Measurements from ENCODE around the gene ARPP19. TPM values are rescaled to one million over a fixed set of nuclear protein-coding genes. Genes with fewer than 3 reads are reported as not detected.
A peak's percentile ranks its signal among the peaks of the same experiment; 100 is the strongest.

The ARPP19 gene, protein sequence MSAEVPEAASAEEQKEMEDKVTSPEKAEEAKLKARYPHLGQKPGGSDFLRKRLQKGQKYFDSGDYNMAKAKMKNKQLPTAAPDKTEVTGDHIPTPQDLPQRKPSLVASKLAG
- total RNA-seq: 100 to 1,000 TPM; 129 TPM

DNA sequence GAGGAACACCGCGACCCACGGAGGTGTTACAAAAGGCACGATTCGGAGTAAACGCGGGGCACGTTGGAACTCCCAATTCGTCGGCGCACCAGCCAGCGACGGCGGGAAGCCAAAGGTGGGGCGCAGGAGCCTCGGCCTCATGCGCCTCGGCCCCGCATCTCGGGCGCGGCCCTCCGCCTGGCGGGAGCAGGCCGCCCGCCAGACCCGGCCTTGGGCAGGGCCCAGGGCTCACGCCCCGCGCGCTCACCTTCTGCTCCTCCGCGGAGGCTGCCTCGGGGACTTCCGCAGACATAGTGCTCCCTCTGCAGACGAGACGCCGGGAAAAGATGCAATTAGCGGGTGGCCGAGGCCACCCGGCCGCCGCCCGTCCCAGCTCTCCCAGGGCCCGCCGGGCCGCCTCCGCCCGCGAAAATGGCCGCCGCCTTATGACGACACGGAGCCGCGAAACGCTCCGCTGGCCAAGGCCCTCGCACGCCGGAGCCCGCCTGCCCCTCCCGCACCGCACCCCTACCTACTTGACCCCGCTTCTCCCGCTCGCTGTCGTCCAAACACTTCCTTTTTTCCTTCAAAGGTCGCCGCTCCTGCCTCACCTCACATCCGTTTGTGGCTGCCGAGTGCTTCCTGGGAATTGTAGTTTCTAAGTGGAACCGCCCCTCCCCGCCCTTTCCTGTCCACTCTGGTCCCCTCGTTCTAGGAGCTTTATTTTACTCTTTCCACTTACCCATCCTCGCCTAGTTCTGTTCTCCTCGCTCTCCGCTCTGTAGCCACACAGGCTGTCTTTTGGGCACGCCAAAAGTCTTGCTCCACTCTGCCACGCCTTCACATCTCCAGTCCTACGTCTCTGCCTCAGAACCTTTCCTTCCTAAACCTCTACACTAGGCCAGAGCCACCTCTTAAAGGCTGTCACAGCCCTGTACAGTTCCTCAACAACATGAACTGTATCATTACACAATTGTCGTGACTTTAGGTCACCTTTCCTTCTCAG is at the start of gene ARPP19:
TSS of gene ARPP19 (minus strand) at position 430 of the 985 bp plus-strand sequence. CDS start at position 292, 138 bp downstream.
- Mint-ChIP-seq H3K27me3 (no peaks in the 10 kb centered on the region), H3K4me3 (peak within 1 kb of the TSS; percentile 95), H3K36me3 (ENCODE audit: low read depth) (peaks cover 25% of the 10 kb centered on the region), H3K4me1 (ENCODE audit: low read depth) (peaks cover 29% of the 10 kb centered on the region), H3K27ac (peak within 1 kb of the TSS; percentile 98), H3K9me3 (peaks cover 2% of the 10 kb centered on the region)
- peak; percentile 90 for DNase-seq
- intact Hi-C loops (cut with micrococcal nuclease): loop anchor here (10.0 kb wide), 1 partner anchor 116 kb away; no protein-coding TSS in a partner anchor
- ATAC-seq: peak; percentile 82
- POLR2A ChIA-PET: interaction anchor here (0.6 to 1.6 kb wide), 6 partner anchors 9 to 317 kb away, joined by 3 to 5 read pairs (median 3); no protein-coding TSS in a partner anchor
- TF ChIP-seq, protein P1, sequence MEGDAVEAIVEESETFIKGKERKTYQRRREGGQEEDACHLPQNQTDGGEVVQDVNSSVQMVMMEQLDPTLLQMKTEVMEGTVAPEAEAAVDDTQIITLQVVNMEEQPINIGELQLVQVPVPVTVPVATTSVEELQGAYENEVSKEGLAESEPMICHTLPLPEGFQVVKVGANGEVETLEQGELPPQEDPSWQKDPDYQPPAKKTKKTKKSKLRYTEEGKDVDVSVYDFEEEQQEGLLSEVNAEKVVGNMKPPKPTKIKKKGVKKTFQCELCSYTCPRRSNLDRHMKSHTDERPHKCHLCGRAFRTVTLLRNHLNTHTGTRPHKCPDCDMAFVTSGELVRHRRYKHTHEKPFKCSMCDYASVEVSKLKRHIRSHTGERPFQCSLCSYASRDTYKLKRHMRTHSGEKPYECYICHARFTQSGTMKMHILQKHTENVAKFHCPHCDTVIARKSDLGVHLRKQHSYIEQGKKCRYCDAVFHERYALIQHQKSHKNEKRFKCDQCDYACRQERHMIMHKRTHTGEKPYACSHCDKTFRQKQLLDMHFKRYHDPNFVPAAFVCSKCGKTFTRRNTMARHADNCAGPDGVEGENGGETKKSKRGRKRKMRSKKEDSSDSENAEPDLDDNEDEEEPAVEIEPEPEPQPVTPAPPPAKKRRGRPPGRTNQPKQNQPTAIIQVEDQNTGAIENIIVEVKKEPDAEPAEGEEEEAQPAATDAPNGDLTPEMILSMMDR (IDR thresholded peaks at IDR 0.05): no peak
- CTCF ChIA-PET: interaction anchor here (1.0 to 1.2 kb wide), 2 partner anchors 41 to 105 kb away, joined by 3 read pairs; partner anchors contain the start of gene MYO5A

DNA sequence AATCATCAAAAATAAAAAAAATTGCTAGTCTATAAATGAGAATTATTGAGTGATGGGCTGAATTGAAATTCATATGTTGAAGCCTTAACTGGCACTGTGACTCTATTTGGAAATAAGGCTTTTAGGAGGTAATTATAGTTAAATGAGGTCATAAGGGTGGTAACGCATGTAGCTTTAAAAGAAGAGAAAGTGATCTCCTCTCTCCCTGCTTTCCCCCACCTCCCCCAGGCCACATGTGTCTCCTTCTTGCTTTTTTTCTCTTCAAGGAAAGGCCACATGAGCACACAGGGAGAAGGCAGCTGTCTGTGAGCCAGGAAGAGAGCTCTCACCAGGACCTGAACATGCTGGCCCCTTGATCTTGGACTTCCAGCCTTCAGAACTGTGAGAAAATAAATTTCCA is 48.2 kb upstream of the ARPP19 start:
- no peak for DNase-seq
- H3K4me1 Mint-ChIP-seq (ENCODE audit: low read depth): peaks cover 4% of the 10 kb centered on the region
- no peak overlapping the region for H3K4me3 Mint-ChIP-seq
- H3K9me3 Mint-ChIP-seq: no peaks in the 10 kb centered on the region
- intact Hi-C loops (cut with micrococcal nuclease): no loop called here
- H3K36me3 Mint-ChIP-seq (ENCODE audit: low read depth): no peaks in the 10 kb centered on the region
- TF ChIP-seq, protein P1 (IDR thresholded peaks at IDR 0.05): no peak
- no peaks in the 10 kb centered on the region for H3K27me3 Mint-ChIP-seq
- no peak overlapping the region for H3K27ac Mint-ChIP-seq
- no peak for ATAC-seq
- ChIA-PET POLR2A (interaction anchor here (0.7 to 0.8 kb wide), 2 partner anchors 9 to 18 kb away, joined by 3 to 4 read pairs; no protein-coding TSS in a partner anchor), CTCF (interaction anchor here (1.1 kb wide), 1 partner anchor 14 kb away, joined by 5 read pairs; no protein-coding TSS in a partner anchor)

DNA sequence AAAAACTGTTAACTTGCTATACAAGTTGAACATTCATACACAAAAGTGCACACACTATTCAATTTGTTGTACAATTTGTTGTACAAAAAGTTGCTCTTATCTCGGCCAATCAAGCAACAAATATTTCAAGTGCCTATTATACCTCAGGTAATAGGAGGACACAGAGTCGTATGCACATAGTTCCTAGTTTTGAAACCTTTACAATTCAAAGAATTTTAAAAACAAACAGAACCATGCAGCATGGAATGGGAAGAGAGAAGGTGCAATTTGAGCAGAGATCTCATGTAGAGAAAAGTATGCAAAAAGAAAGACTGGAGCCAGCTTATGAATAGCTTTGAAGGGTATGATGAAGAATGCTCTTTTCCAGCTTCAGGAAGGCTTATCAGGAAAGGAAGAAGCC is 46.5 kb upstream of the ARPP19 start:
- H3K9me3 Mint-ChIP-seq: no peaks in the 10 kb centered on the region
- ChIA-PET CTCF (interaction anchor here (0.6 kb wide), 1 partner anchor 276 kb away, joined by 3 read pairs; no protein-coding TSS in a partner anchor), POLR2A (no interaction called here)
- ATAC-seq (no peak), DNase-seq (no peak)
- H3K27me3 Mint-ChIP-seq: no peaks in the 10 kb centered on the region
- H3K27ac Mint-ChIP-seq: no peak overlapping the region
- TF ChIP-seq, protein P1 (IDR thresholded peaks at IDR 0.05): no peak
- intact Hi-C loops (cut with micrococcal nuclease): no loop called here
- no peaks in the 10 kb centered on the region for H3K36me3 Mint-ChIP-seq (ENCODE audit: low read depth)
- H3K4me3 Mint-ChIP-seq: no peak overlapping the region
- H3K4me1 Mint-ChIP-seq (ENCODE audit: low read depth): peaks cover under 1% of the 10 kb centered on the region

DNA sequence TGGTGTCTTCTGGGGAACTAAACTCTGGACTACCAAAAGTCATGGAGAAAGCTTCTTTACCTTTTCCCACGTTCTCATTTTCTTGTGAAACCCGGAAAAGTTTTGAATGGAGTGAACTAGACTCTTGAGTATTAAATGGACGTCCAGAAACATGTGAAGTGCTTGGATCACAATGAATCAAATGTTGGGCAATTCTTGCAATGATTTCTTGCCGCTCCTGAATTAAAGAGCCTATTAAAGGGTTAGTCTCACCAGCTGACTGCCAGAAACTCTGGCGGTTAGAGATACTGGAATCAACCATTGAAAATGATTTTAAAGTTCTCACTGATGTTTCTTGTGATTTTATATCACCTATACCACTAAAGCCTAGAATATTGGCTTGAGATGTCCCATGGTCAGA is 40.8 kb upstream of the ARPP19 start:
- CTCF ChIA-PET: no interaction called here
- peaks cover 4% of the 10 kb centered on the region for H3K36me3 Mint-ChIP-seq (ENCODE audit: low read depth)
- H3K4me3 Mint-ChIP-seq: no peak overlapping the region
- H3K27me3 Mint-ChIP-seq: no peaks in the 10 kb centered on the region
- TF ChIP-seq, protein P1 (IDR thresholded peaks at IDR 0.05): no peak
- POLR2A ChIA-PET: no interaction called here
- DNase-seq: no peak
- no peak overlapping the region for H3K27ac Mint-ChIP-seq
- no peak for ATAC-seq
- H3K9me3 Mint-ChIP-seq: no peaks in the 10 kb centered on the region
- intact Hi-C loops (cut with micrococcal nuclease): no loop called here
- no peaks in the 10 kb centered on the region for H3K4me1 Mint-ChIP-seq (ENCODE audit: low read depth)

All from activated CD8-positive, alpha-beta T cell treated with anti-CD3 and anti-CD28 coated beads for 36 hours (primary cell).